Upper lobe of left lung (tissue), 4 donors: ENCODE data around the gene UVSSA.

Source experiments
- CTCF ChIP-seq, 6 experiments: fragments of 450-650 bp in 4 of 6; fragments of 200-600 bp in 2 of 6; sonication (generic) in 2 of 6; IDR thresholded peaks; one replicate each; pipeline ENCODE4 v1.5.1; 2016 to 2019; ENCODE audit warnings: antibody characterized with exemption in 6 of 6
- POLR2AphosphoS5 ChIP-seq, 2 donors: sonication (generic); formaldehyde crosslinking; IDR thresholded peaks; one replicate each; pipeline ENCODE4 v1.5.1; 2017; ENCODE audit warnings: antibody characterized with exemption in 2 of 2

- TF ChIP-seq CTCF (IDR thresholded peaks at IDR 0.05) (no peak), POLR2AphosphoS5 (IDR thresholded peaks at IDR 0.05) (no peak)
Measured at GRCh38 chr4:1373892-1374705, 27.1 kb downstream of the UVSSA start.
